HepG2 (cell line): ENCODE measurements around the gene ADAM10. TPM values are rescaled to one million over a fixed set of nuclear protein-coding genes. Genes with fewer than 3 reads are reported as not detected.

Experiments used
- AHR ChIP-seq: IDR thresholded peaks from 2 replicates; pipeline ENCODE4 v1.6.1; 2018; ENCODE audit warnings: missing genetic modification reagents, missing compliant biosample characterization
- CEBPB ChIP-seq: IDR thresholded peaks from 2 replicates; pipeline ENCODE4 v1.6.1; 2011; ENCODE audit warnings: low read depth, low read length, improper control_type of control experiment, borderline replicate concordance
- CHD2 ChIP-seq: IDR thresholded peaks from 2 replicates; pipeline ENCODE4 v1.6.1; 2011; ENCODE audit warnings: low read depth, low read length, improper control_type of control experiment
- DDIT3 ChIP-seq: sonication (generic); formaldehyde crosslinking; IDR thresholded peaks from 2 replicates; pipeline ENCODE4 v1.4.0; 2020; ENCODE audit warnings: mild to moderate bottlenecking, missing genetic modification reagents
- DNMT1 ChIP-seq: sonication (generic); formaldehyde crosslinking; IDR thresholded peaks from 2 replicates; pipeline ENCODE4 v1.5.1; 2020; ENCODE audit warnings: mild to moderate bottlenecking, missing genetic modification reagents
- HES4 ChIP-seq: sonication (generic); formaldehyde crosslinking; IDR thresholded peaks from 2 replicates; pipeline ENCODE4 v1.9.0; 2021; ENCODE audit warnings: mild to moderate bottlenecking, missing genetic modification reagents, borderline replicate concordance
- KLF16 ChIP-seq, 2 experiments: sonication (generic) in 1 of 2; formaldehyde crosslinking in 1 of 2; IDR thresholded peaks; 2 replicates each; pipeline versions ENCODE4 v1.6.1 to v1.8.0; 2016 to 2023; ENCODE audit warnings: missing genetic modification reagents in 2 of 2, missing compliant biosample characterization in 1 of 2
- MAX ChIP-seq: IDR thresholded peaks from 2 replicates; pipeline ENCODE4 v1.6.1; 2012; ENCODE audit warnings: inconsistent platforms
- MLLT10 ChIP-seq: sonication (generic); formaldehyde crosslinking; IDR thresholded peaks from 2 replicates; pipeline ENCODE4 v1.4.0; 2020; ENCODE audit warnings: missing genetic modification reagents
- RAD51 ChIP-seq: fragments of 450-650 bp; IDR thresholded peaks from 2 replicates; pipeline ENCODE4 v1.6.1; 2016; ENCODE audit warnings: borderline replicate concordance
- RFX1 ChIP-seq: fragments of 450-650 bp; IDR thresholded peaks from 2 replicates; pipeline ENCODE4 v1.6.1; 2017
- RNF219 ChIP-seq: sonication (generic); formaldehyde crosslinking; IDR thresholded peaks from 2 replicates; pipeline ENCODE4 v1.5.0; 2020; ENCODE audit warnings: mild to moderate bottlenecking, missing genetic modification reagents
- SALL2 ChIP-seq: sonication (generic); formaldehyde crosslinking; IDR thresholded peaks from 2 replicates; pipeline ENCODE4 v1.8.1; 2023; ENCODE audit warnings: mild to moderate bottlenecking, missing genetic modification reagents, inconsistent platforms
- ZEB1 ChIP-seq: IDR thresholded peaks from 2 replicates; pipeline ENCODE4 v1.6.1; 2012; ENCODE audit warnings: mild to moderate bottlenecking, low read depth, inconsistent platforms; ENCODE audit not compliant: insufficient replicate concordance
- ZMYM2 ChIP-seq: sonication (generic); formaldehyde crosslinking; IDR thresholded peaks from 2 replicates; pipeline ENCODE4 v1.8.0; 2022; ENCODE audit warnings: mild to moderate bottlenecking, missing genetic modification reagents
- ZNF20 ChIP-seq: sonication (generic); formaldehyde crosslinking; IDR thresholded peaks from 2 replicates; pipeline ENCODE4 v1.4.0; 2020; ENCODE audit warnings: mild to moderate bottlenecking, moderate library complexity, missing genetic modification reagents
- ZNF329 ChIP-seq: sonication (generic); formaldehyde crosslinking; IDR thresholded peaks from 2 replicates; pipeline ENCODE4 v1.9.0; 2021; ENCODE audit warnings: low read depth, mild to moderate bottlenecking, missing genetic modification reagents
- ZNF484 ChIP-seq: sonication (generic); formaldehyde crosslinking; IDR thresholded peaks from 2 replicates; pipeline ENCODE4 v1.5.1; 2020; ENCODE audit warnings: mild to moderate bottlenecking, low read depth, missing genetic modification reagents, borderline replicate concordance
- ZNF777 ChIP-seq: sonication (generic); formaldehyde crosslinking; IDR thresholded peaks from 2 replicates; pipeline ENCODE4 v1.4.0; 2020; ENCODE audit warnings: missing genetic modification reagents
- polyA plus RNA-seq, 8 experiments: library from polyadenylated mRNA; depleted of rRNA in 3 of 8; stranded (reverse) in 7 of 8; unstranded in 1 of 8; fragments of >200 nt; fragmentation: Illumina TruSeq in 4 of 8; extraction: Trizol in 4 of 8; gene quantifications; 2 replicates each; pipeline versions ENCODE4 v1.2.1 to v1.2.3, GENCODE V29; 2011 to 2016; ENCODE audit warnings: low read depth in 4 of 8, missing spikeins in 1 of 8, mixed read lengths in 1 of 8; ENCODE audit not compliant: insufficient read depth in 1 of 8
- total RNA-seq, 5 experiments: library from RNA; depleted of rRNA; stranded (reverse); fragments of >200 nt; fragmentation: Illumina TruSeq; extraction: Trizol; gene quantifications; 2 replicates each; pipeline ENCODE4 v1.2.3, GENCODE V29; 2016; ENCODE audit warnings: low read depth in 1 of 5
- TF ChIP-seq, protein P1 (sequence below): sonication (generic); formaldehyde crosslinking; IDR thresholded peaks from 2 replicates; pipeline ENCODE4 v1.5.0; 2020; ENCODE audit warnings: missing genetic modification reagents
- TF ChIP-seq, protein P2 (sequence below): sonication (generic); formaldehyde crosslinking; IDR thresholded peaks from 2 replicates; pipeline ENCODE4 v1.5.1; 2020; ENCODE audit warnings: mild to moderate bottlenecking, missing genetic modification reagents, borderline replicate concordance
- TF ChIP-seq, protein P3 (sequence below): sonication (generic); formaldehyde crosslinking; IDR thresholded peaks from 2 replicates; pipeline ENCODE4 v1.5.0; 2020; ENCODE audit warnings: mild to moderate bottlenecking, missing genetic modification reagents

The ADAM10 gene
- total and polyA plus RNA-seq, 2 of the 13 experiments (the other 11 are each of a cell fraction or from before 2014, with no cell fraction given): 92.7 to 125 TPM

- TF ChIP-seq CEBPB (peak; percentile 30; the same call in 1 of the 2 replicates), ZMYM2 (0 out of 2 replicates have a peak, but pooled peaks have one; percentile 39), RNF219 (no peak), HES4 (CRISPR knock-in tag) (no peak), KLF16 (CRISPR knock-in tag; IDR thresholded peaks at IDR 0.05) (no peak), ZNF20 (no peak), RFX1 (no peak), CHD2 (no peak), ZNF777 (CRISPR knock-in tag) (no peak), DDIT3 (CRISPR knock-in tag) (no peak), ZNF329 (CRISPR knock-in tag) (no peak), ZNF484 (no peak), AHR (no peak), SALL2 (no peak), ZEB1 (no peak), MLLT10 (no peak), DNMT1 (CRISPR knock-in tag) (no peak), MAX (no peak), RAD51 (no peak)
- TF ChIP-seq, protein P1, sequence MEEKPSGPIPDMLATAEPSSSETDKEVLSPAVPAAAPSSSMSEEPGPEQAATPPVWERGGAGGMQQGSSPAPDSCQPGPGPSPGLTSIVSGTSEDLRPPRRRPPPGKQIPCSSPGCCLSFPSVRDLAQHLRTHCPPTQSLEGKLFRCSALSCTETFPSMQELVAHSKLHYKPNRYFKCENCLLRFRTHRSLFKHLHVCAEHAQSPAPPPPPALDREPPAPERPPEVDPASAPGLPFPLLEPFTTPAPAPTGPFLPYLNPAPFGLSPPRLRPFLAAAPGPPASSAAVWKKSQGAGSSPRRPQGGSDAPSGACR (CRISPR knock-in tag): no peak
- TF ChIP-seq, protein P2, sequence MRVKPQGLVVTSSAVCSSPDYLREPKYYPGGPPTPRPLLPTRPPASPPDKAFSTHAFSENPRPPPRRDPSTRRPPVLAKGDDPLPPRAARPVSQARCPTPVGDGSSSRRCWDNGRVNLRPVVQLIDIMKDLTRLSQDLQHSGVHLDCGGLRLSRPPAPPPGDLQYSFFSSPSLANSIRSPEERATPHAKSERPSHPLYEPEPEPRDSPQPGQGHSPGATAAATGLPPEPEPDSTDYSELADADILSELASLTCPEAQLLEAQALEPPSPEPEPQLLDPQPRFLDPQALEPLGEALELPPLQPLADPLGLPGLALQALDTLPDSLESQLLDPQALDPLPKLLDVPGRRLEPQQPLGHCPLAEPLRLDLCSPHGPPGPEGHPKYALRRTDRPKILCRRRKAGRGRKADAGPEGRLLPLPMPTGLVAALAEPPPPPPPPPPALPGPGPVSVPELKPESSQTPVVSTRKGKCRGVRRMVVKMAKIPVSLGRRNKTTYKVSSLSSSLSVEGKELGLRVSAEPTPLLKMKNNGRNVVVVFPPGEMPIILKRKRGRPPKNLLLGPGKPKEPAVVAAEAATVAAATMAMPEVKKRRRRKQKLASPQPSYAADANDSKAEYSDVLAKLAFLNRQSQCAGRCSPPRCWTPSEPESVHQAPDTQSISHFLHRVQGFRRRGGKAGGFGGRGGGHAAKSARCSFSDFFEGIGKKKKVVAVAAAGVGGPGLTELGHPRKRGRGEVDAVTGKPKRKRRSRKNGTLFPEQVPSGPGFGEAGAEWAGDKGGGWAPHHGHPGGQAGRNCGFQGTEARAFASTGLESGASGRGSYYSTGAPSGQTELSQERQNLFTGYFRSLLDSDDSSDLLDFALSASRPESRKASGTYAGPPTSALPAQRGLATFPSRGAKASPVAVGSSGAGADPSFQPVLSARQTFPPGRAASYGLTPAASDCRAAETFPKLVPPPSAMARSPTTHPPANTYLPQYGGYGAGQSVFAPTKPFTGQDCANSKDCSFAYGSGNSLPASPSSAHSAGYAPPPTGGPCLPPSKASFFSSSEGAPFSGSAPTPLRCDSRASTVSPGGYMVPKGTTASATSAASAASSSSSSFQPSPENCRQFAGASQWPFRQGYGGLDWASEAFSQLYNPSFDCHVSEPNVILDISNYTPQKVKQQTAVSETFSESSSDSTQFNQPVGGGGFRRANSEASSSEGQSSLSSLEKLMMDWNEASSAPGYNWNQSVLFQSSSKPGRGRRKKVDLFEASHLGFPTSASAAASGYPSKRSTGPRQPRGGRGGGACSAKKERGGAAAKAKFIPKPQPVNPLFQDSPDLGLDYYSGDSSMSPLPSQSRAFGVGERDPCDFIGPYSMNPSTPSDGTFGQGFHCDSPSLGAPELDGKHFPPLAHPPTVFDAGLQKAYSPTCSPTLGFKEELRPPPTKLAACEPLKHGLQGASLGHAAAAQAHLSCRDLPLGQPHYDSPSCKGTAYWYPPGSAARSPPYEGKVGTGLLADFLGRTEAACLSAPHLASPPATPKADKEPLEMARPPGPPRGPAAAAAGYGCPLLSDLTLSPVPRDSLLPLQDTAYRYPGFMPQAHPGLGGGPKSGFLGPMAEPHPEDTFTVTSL (CRISPR knock-in tag): no peak
- TF ChIP-seq, protein P3, sequence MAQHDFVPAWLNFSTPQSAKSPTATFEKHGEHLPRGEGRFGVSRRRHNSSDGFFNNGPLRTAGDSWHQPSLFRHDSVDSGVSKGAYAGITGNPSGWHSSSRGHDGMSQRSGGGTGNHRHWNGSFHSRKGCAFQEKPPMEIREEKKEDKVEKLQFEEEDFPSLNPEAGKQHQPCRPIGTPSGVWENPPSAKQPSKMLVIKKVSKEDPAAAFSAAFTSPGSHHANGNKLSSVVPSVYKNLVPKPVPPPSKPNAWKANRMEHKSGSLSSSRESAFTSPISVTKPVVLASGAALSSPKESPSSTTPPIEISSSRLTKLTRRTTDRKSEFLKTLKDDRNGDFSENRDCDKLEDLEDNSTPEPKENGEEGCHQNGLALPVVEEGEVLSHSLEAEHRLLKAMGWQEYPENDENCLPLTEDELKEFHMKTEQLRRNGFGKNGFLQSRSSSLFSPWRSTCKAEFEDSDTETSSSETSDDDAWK (CRISPR knock-in tag): no peak
Observed at GRCh38 chr15:58626378-58626777, 123.1 kb downstream of the ADAM10 start (continued).
